Measurements from ENCODE around the gene HLTF.

The HLTF gene

DNA sequence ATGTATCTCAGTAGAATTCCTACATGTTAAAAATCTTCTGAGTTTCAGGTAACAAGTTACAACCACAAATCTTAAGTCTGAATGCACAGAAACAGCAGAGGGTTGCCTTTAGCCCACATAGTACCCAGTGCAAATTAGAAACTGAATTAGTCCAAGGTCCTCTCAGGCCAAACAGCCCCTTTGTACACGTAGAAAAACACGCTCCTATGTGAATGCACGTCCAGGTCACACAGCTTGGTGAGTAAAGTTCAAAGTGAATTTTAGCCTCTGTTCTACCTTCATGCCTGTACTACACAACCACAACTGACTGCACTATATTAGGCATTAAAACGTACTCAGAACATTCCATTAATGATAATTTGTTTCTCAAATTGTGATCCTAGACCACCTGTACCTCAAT lies 48.6 kb downstream of the HLTF start:
- Mint-ChIP-seq H3K27ac (no peak overlapping the region), H3K36me3 (ENCODE audit: low read depth) (peaks cover 72% of the 10 kb centered on the region), H3K4me1 (peaks cover 8% of the 10 kb centered on the region), H3K9me3 (no peaks in the 10 kb centered on the region), H3K4me3 (no peak overlapping the region), H3K27me3 (ENCODE audit: low read depth, poor library complexity) (no peaks in the 10 kb centered on the region)
- TF ChIP-seq, protein P1, sequence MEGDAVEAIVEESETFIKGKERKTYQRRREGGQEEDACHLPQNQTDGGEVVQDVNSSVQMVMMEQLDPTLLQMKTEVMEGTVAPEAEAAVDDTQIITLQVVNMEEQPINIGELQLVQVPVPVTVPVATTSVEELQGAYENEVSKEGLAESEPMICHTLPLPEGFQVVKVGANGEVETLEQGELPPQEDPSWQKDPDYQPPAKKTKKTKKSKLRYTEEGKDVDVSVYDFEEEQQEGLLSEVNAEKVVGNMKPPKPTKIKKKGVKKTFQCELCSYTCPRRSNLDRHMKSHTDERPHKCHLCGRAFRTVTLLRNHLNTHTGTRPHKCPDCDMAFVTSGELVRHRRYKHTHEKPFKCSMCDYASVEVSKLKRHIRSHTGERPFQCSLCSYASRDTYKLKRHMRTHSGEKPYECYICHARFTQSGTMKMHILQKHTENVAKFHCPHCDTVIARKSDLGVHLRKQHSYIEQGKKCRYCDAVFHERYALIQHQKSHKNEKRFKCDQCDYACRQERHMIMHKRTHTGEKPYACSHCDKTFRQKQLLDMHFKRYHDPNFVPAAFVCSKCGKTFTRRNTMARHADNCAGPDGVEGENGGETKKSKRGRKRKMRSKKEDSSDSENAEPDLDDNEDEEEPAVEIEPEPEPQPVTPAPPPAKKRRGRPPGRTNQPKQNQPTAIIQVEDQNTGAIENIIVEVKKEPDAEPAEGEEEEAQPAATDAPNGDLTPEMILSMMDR (IDR thresholded peaks at IDR 0.05), result no peak
- DNase-seq, result no peak

DNA sequence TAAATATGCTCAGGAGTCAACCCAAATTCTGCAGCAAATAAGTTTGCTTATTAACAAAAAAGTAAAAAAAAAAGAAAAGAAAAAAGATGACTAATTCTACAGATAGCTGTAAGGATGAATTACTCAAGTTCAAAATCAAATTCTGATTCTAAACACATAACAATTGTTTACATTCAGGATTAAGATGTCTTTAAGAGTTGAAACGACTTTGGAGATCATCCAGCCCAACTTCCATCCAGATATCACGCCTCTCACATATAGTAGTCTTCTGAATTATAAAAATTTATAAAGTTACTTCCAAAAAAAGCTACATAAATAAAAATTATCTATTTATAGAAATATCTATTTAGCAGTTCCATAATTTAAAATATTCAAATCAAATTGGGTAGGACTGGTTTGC lies 55.2 kb downstream of the HLTF start:
- no peak for DNase-seq
- H3K27ac Mint-ChIP-seq, result no peak overlapping the region
- H3K4me3 Mint-ChIP-seq, result no peak overlapping the region
- peaks cover 6% of the 10 kb centered on the region for H3K9me3 Mint-ChIP-seq
- TF ChIP-seq, protein P1 (IDR thresholded peaks at IDR 0.05), result no peak
- no peaks in the 10 kb centered on the region for H3K4me1 Mint-ChIP-seq
- H3K27me3 Mint-ChIP-seq (ENCODE audit: low read depth, poor library complexity), result no peaks in the 10 kb centered on the region
- peaks cover 88% of the 10 kb centered on the region for H3K36me3 Mint-ChIP-seq (ENCODE audit: low read depth)

DNA sequence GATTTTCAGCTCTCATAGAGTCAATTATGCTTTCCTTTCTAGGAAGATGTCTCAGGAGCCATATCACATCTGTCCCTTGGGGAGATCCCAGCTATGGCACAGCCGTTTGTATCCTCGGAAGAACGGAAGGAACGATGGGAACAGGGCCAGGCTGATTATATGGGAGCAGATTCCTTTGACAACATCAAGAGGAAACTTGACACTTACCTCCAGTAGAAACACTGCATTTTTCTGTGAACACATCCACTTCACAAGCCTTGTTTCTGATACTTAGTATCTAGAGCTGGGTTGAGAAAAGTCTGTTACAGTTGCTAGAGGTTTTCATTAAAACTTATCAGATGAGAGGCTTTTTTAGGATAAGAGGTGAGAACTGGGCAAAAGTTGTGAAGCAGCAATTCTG lies 59.6 kb downstream of the HLTF start:
- H3K36me3 Mint-ChIP-seq (ENCODE audit: low read depth), result peaks cover 81% of the 10 kb centered on the region

DNA sequence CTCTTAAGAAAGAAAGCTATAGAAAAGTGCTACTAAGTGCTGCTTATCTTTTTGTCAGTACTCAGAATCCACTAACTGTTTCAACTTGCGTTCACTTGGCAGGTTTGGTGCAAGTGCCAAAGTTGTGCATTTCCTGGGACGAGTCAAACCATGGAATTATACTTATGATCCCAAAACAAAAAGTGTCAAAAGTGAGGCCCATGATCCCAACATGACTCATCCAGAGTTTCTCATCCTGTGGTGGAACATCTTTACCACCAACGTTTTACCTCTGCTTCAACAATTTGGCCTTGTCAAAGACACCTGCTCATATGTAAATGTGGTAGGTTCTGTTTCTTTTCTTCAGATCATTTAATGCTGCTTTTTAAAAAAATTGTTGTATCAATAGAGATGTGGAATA lies 62.4 kb downstream of the HLTF start:
- H3K27ac Mint-ChIP-seq, result no peak overlapping the region
- H3K9me3 Mint-ChIP-seq, result peaks cover 30% of the 10 kb centered on the region
- H3K36me3 Mint-ChIP-seq (ENCODE audit: low read depth), result peaks cover 61% of the 10 kb centered on the region
- H3K27me3 Mint-ChIP-seq (ENCODE audit: low read depth, poor library complexity), result no peaks in the 10 kb centered on the region
- H3K4me1 Mint-ChIP-seq, result no peaks in the 10 kb centered on the region
- no peak overlapping the region for H3K4me3 Mint-ChIP-seq
- TF ChIP-seq, protein P1 (IDR thresholded peaks at IDR 0.05), result no peak
- no peak for DNase-seq

More for the DNA sequence above, 59.6 kb downstream of the HLTF start:
- Mint-ChIP-seq H3K4me3 (no peak overlapping the region), H3K27me3 (ENCODE audit: low read depth, poor library complexity) (no peaks in the 10 kb centered on the region), H3K9me3 (peaks cover 30% of the 10 kb centered on the region), H3K27ac (peak overlapping the region; percentile 81), H3K4me1 (no peaks in the 10 kb centered on the region)
- TF ChIP-seq, protein P1 (IDR thresholded peaks at IDR 0.05), result no peak
- DNase-seq, result no peak

DNA sequence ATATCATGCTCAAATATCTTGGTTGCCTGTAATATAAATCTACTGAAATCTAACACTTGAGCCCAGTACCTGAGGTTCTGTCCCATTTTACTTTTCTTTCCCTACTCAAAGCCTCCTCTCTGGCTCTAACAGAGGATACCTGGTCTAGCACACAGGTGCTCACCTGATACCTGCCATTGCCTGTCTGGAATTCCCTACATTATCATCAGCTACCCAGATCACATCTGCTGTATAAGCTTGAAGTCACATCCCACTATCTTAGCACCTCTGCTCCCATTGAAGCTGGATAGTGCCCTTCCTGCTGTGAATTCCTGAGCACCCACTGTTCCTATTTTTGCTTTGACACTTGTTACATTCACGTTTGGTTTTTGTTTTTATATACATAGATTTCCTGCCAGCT lies 64.5 kb downstream of the HLTF start:
- Mint-ChIP-seq H3K4me1 (no peaks in the 10 kb centered on the region), H3K9me3 (peaks cover 30% of the 10 kb centered on the region), H3K27me3 (ENCODE audit: low read depth, poor library complexity) (no peaks in the 10 kb centered on the region), H3K36me3 (ENCODE audit: low read depth) (peaks cover 43% of the 10 kb centered on the region), H3K4me3 (no peak overlapping the region), H3K27ac (no peak overlapping the region)
- no peak for DNase-seq
- TF ChIP-seq, protein P1 (IDR thresholded peaks at IDR 0.05), result no peak

DNA sequence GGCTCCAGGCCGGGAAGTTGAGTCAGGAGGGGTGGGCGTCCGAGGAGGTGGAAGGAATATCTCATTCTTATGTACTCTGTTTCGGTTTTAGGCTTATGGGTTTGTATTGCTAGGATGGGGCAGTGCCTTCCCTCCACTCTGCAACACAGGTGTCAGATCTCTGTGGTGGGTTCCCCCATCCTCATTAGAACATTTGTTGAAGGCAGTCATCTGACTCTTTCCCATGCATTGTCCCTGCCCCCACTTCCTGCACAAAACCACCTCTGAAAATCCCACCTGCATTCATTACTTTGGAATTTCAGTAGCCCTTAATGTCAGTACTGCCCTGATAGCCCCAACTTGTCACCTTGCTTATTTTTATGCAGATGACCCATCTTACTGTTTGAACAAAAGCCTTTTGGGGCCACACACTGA lies 65.5 kb downstream of the HLTF start:
- peaks cover 38% of the 10 kb centered on the region for H3K36me3 Mint-ChIP-seq (ENCODE audit: low read depth)
- no peak overlapping the region for H3K27ac Mint-ChIP-seq
- peaks cover 22% of the 10 kb centered on the region for H3K9me3 Mint-ChIP-seq
- TF ChIP-seq, protein P1 (IDR thresholded peaks at IDR 0.05), result no peak
- H3K27me3 Mint-ChIP-seq (ENCODE audit: low read depth, poor library complexity), result no peaks in the 10 kb centered on the region
- DNase-seq, result no peak
- H3K4me1 Mint-ChIP-seq, result no peaks in the 10 kb centered on the region
- H3K4me3 Mint-ChIP-seq, result no peak overlapping the region

Data from nephron progenitor cell (in vitro differentiated cells).